Measurements from ENCODE around the gene TAF10. TPM values are rescaled to one million over a fixed set of nuclear protein-coding genes. Genes with fewer than 3 reads are reported as not detected.
A peak's percentile ranks its signal among the peaks of the same experiment; 100 is the strongest.

The TAF10 gene
- polyA plus RNA-seq, 4 donors, result 62.6 to 133 (median 105) TPM

- DNase-seq (peak in 1 of 2 donors; percentile 49), FAIRE-seq (no peak)
- no peak overlapping the region for H3K4me3 ChIP-seq (ENCODE audit: low read depth in 1 of 3, low read length in 3 of 3)
- H3K36me3 ChIP-seq (ENCODE audit: control insufficient read depth in 3 of 3, insufficient read depth in 2 of 3, low read depth in 1 of 3, low read length in 3 of 3), result peaks cover 0 to 59% (median 0%) of the 10 kb centered on the region in 3 donors
- H3K27ac ChIP-seq (ENCODE audit: low read depth in 1 of 3, low read length in 2 of 3), result peak overlapping the region in 1 of 3 donors; percentile 8
- H3K27me3 ChIP-seq (ENCODE audit: control insufficient read depth in 3 of 3, insufficient read depth in 3 of 3, low read length in 3 of 3), result no peaks in the 10 kb centered on the region
- WGBS, 3 donors, result 84 to 94% (median 85%) methylated on average over 11 of the region's 11 CpGs
- peaks cover 0 to 31% (median 2%) of the 10 kb centered on the region in 3 donors for H3K4me1 ChIP-seq (ENCODE audit: control insufficient read depth in 3 of 3, insufficient read depth in 2 of 3, low read depth in 1 of 3, low read length in 2 of 3)
- peaks cover 0 to 5% of the 10 kb centered on the region in 2 donors for H3K9me3 ChIP-seq (ENCODE audit: control insufficient read depth in 2 of 2, insufficient read depth in 1 of 2, low read depth in 1 of 2, low read length in 1 of 2)
These were observed 19.4 kb upstream of the TAF10 start for GRCh38 chr11:6631361-6631890.

DNA sequence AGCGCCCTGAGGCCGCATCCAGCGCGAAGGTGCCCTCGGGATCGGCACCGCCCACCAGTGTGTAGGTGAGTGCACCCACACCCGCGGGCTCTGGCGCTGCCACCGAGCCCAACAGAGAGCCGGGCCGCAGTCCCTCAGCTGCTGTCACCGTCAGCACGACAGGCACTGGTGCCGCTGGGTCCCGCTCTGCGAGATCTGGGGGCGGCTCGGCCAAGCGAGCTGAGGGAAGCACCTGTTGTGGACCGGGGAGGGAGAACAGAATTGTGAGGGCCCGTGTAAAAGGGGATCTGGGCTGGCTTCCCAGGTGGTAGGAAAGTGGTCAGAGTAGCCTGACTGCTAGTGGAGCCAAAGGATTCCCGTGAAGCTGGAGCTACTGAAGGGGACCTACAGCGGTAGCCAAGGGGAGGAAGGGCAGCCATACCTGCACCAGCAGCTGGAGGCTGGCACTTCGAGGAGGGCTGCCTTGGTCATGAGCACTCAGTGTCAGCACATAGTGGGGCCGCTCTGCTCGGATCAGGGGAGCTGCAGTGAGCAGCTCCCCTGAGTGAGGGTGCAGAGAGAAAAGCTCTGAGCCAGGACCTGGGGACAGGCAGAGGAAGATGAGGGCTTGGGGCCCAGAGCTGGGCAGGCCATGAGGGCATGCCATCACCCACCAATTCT lies 18.7 kb upstream of the TAF10 start:
- H3K27me3 ChIP-seq (ENCODE audit: control insufficient read depth in 3 of 3, insufficient read depth in 3 of 3, low read length in 3 of 3), result no peaks in the 10 kb centered on the region
- peak overlapping the region in 2 of 3 donors; percentile 21 to 22 for H3K4me3 ChIP-seq (ENCODE audit: low read depth in 1 of 3, low read length in 3 of 3)
- H3K4me1 ChIP-seq (ENCODE audit: control insufficient read depth in 3 of 3, insufficient read depth in 2 of 3, low read depth in 1 of 3, low read length in 2 of 3), result peaks cover 0 to 31% (median 2%) of the 10 kb centered on the region in 3 donors
- peak overlapping the region in 1 of 3 donors; percentile 8 for H3K27ac ChIP-seq (ENCODE audit: low read depth in 1 of 3, low read length in 2 of 3)
- 33 to 69% (median 57%) methylated on average over 24 to 28 of the region's 28 CpGs for WGBS, 3 donors
- DNase-seq (no peak), FAIRE-seq (no peak)
- peaks cover 0 to 65% (median 0%) of the 10 kb centered on the region in 3 donors for H3K36me3 ChIP-seq (ENCODE audit: control insufficient read depth in 3 of 3, insufficient read depth in 2 of 3, low read depth in 1 of 3, low read length in 3 of 3)
- H3K9me3 ChIP-seq (ENCODE audit: control insufficient read depth in 2 of 2, insufficient read depth in 1 of 2, low read depth in 1 of 2, low read length in 1 of 2), result peaks cover 0 to 5% of the 10 kb centered on the region in 2 donors

- Histone ChIP-seq H3K36me3 (ENCODE audit: control insufficient read depth in 3 of 3, insufficient read depth in 2 of 3, low read depth in 1 of 3, low read length in 3 of 3) (peaks cover 0 to 72% (median 0%) of the 10 kb centered on the region in 3 donors), H3K4me1 (ENCODE audit: control insufficient read depth in 3 of 3, insufficient read depth in 2 of 3, low read depth in 1 of 3, low read length in 2 of 3) (peaks cover 0 to 30% (median 2%) of the 10 kb centered on the region in 3 donors), H3K9me3 (ENCODE audit: control insufficient read depth in 2 of 2, insufficient read depth in 1 of 2, low read depth in 1 of 2, low read length in 1 of 2) (peaks cover 0 to 5% of the 10 kb centered on the region in 2 donors), H3K27ac (ENCODE audit: low read depth in 1 of 3, low read length in 2 of 3) (no peak overlapping the region), H3K4me3 (ENCODE audit: low read depth in 1 of 3, low read length in 3 of 3) (peak overlapping the region in 2 of 3 donors; percentile 21 to 22), H3K27me3 (ENCODE audit: control insufficient read depth in 3 of 3, insufficient read depth in 3 of 3, low read length in 3 of 3) (no peaks in the 10 kb centered on the region)
- peak; percentile 50 to 85 for DNase-seq
- no peak for FAIRE-seq
- 26 to 71% (median 42%) methylated on average over 93 to 102 of the region's 102 CpGs for WGBS, 3 donors
These were observed 18.0 kb upstream of the TAF10 start for GRCh38 chr11:6629892-6630631.

GRCh38 chr11:6629573-6629891 lies 17.5 kb upstream of the TAF10 start:
- H3K27me3 ChIP-seq (ENCODE audit: control insufficient read depth in 3 of 3, insufficient read depth in 3 of 3, low read length in 3 of 3), result no peaks in the 10 kb centered on the region
- no peak for FAIRE-seq
- H3K36me3 ChIP-seq (ENCODE audit: control insufficient read depth in 3 of 3, insufficient read depth in 2 of 3, low read depth in 1 of 3, low read length in 3 of 3), result peaks cover 0 to 77% (median 0%) of the 10 kb centered on the region in 3 donors
- H3K27ac ChIP-seq (ENCODE audit: low read depth in 1 of 3, low read length in 2 of 3), result no peak overlapping the region
- no peak for DNase-seq
- peaks cover 0 to 35% (median 2%) of the 10 kb centered on the region in 3 donors for H3K4me1 ChIP-seq (ENCODE audit: control insufficient read depth in 3 of 3, insufficient read depth in 2 of 3, low read depth in 1 of 3, low read length in 2 of 3)
- H3K9me3 ChIP-seq (ENCODE audit: control insufficient read depth in 2 of 2, insufficient read depth in 1 of 2, low read depth in 1 of 2, low read length in 1 of 2), result peaks cover 0 to 5% of the 10 kb centered on the region in 2 donors
- H3K4me3 ChIP-seq (ENCODE audit: low read depth in 1 of 3, low read length in 3 of 3), result peak overlapping the region in 1 of 3 donors; percentile 19
- WGBS, 3 donors, result 95 to 99% (median 95%) methylated on average over 24 of the region's 24 CpGs

GRCh38 chr11:6628526-6628925 lies 16.5 kb upstream of the TAF10 start:
- Histone ChIP-seq H3K27me3 (ENCODE audit: control insufficient read depth in 3 of 3, insufficient read depth in 3 of 3, low read length in 3 of 3) (no peaks in the 10 kb centered on the region), H3K27ac (ENCODE audit: low read depth in 1 of 3, low read length in 2 of 3) (no peak overlapping the region), H3K4me1 (ENCODE audit: control insufficient read depth in 3 of 3, insufficient read depth in 2 of 3, low read depth in 1 of 3, low read length in 2 of 3) (peaks cover 0 to 35% (median 2%) of the 10 kb centered on the region in 3 donors), H3K4me3 (ENCODE audit: low read depth in 1 of 3, low read length in 3 of 3) (no peak overlapping the region), H3K9me3 (ENCODE audit: control insufficient read depth in 2 of 2, insufficient read depth in 1 of 2, low read depth in 1 of 2, low read length in 1 of 2) (peaks cover 0 to 5% of the 10 kb centered on the region in 2 donors), H3K36me3 (ENCODE audit: control insufficient read depth in 3 of 3, insufficient read depth in 2 of 3, low read depth in 1 of 3, low read length in 3 of 3) (peaks cover 0 to 79% (median 0%) of the 10 kb centered on the region in 3 donors)
- DNase-seq (no peak), FAIRE-seq (no peak)
- WGBS, 3 donors, result 94 to 98% (median 95%) methylated on average over 4 of the region's 4 CpGs

- peaks cover 0 to 5% of the 10 kb centered on the region in 2 donors for H3K9me3 ChIP-seq (ENCODE audit: control insufficient read depth in 2 of 2, insufficient read depth in 1 of 2, low read depth in 1 of 2, low read length in 1 of 2)
- peaks cover 0 to 35% (median 2%) of the 10 kb centered on the region in 3 donors for H3K4me1 ChIP-seq (ENCODE audit: control insufficient read depth in 3 of 3, insufficient read depth in 2 of 3, low read depth in 1 of 3, low read length in 2 of 3)
- H3K36me3 ChIP-seq (ENCODE audit: control insufficient read depth in 3 of 3, insufficient read depth in 2 of 3, low read depth in 1 of 3, low read length in 3 of 3), result peaks cover 0 to 79% (median 0%) of the 10 kb centered on the region in 3 donors
- WGBS, 3 donors, result 20 to 33% (median 32%) methylated on average over 2 of the region's 2 CpGs
- H3K27ac ChIP-seq (ENCODE audit: low read depth in 1 of 3, low read length in 2 of 3), result no peak overlapping the region
- no peaks in the 10 kb centered on the region for H3K27me3 ChIP-seq (ENCODE audit: control insufficient read depth in 3 of 3, insufficient read depth in 3 of 3, low read length in 3 of 3)
- no peak overlapping the region for H3K4me3 ChIP-seq (ENCODE audit: low read depth in 1 of 3, low read length in 3 of 3)
- FAIRE-seq, result no peak
- no peak for DNase-seq
These were observed 15.8 kb upstream of the TAF10 start for GRCh38 chr11:6627762-6628241.

- peaks cover 0 to 75% (median 0%) of the 10 kb centered on the region in 3 donors for H3K36me3 ChIP-seq (ENCODE audit: control insufficient read depth in 3 of 3, insufficient read depth in 2 of 3, low read depth in 1 of 3, low read length in 3 of 3)
- WGBS, 3 donors, result 86 to 90% (median 87%) methylated on average over 19 of the region's 19 CpGs
- H3K27me3 ChIP-seq (ENCODE audit: control insufficient read depth in 3 of 3, insufficient read depth in 3 of 3, low read length in 3 of 3), result no peaks in the 10 kb centered on the region
- H3K4me1 ChIP-seq (ENCODE audit: control insufficient read depth in 3 of 3, insufficient read depth in 2 of 3, low read depth in 1 of 3, low read length in 2 of 3), result peaks cover 0 to 33% (median 2%) of the 10 kb centered on the region in 3 donors
- no peak for DNase-seq
- no peak for FAIRE-seq
- no peak overlapping the region for H3K4me3 ChIP-seq (ENCODE audit: low read depth in 1 of 3, low read length in 3 of 3)
- H3K9me3 ChIP-seq (ENCODE audit: control insufficient read depth in 2 of 2, insufficient read depth in 1 of 2, low read depth in 1 of 2, low read length in 1 of 2), result peaks cover 0 to 5% of the 10 kb centered on the region in 2 donors
- no peak overlapping the region for H3K27ac ChIP-seq (ENCODE audit: low read depth in 1 of 3, low read length in 2 of 3)
These were observed 15.2 kb upstream of the TAF10 start for GRCh38 chr11:6626971-6627761.
